HepG2 (cell line): ENCODE data around the gene TTC31. TPM values are rescaled to one million over a fixed set of nuclear protein-coding genes. Genes with fewer than 3 reads are reported as not detected.

Experiments
- CSRNP1 ChIP-seq: sonication (generic); formaldehyde crosslinking; IDR thresholded peaks from 2 replicates; pipeline ENCODE4 v1.8.1; 2023; ENCODE audit warnings: mild to moderate bottlenecking, missing genetic modification reagents
- SKI ChIP-seq: fragments of 450-650 bp; IDR thresholded peaks from one replicate; pipeline ENCODE4 v1.6.1; 2018; ENCODE audit warnings: mild to moderate bottlenecking; ENCODE audit not compliant: partially characterized antibody
- SPEN ChIP-seq: sonication (generic); formaldehyde crosslinking; IDR thresholded peaks from 2 replicates; pipeline ENCODE4 v1.5.1; 2020; ENCODE audit warnings: low read depth, mild to moderate bottlenecking, missing genetic modification reagents
- TFAP4 ChIP-seq: sonication (generic); IDR thresholded peaks from 2 replicates; pipeline ENCODE4 v1.6.1; 2016; ENCODE audit warnings: low read depth, borderline replicate concordance
- UBTF ChIP-seq: sonication (generic); formaldehyde crosslinking; IDR thresholded peaks from 2 replicates; pipeline ENCODE4 v1.4.0; 2020; ENCODE audit warnings: mild to moderate bottlenecking, missing genetic modification reagents
- XBP1 ChIP-seq: sonication (generic); formaldehyde crosslinking; IDR thresholded peaks from 2 replicates; pipeline ENCODE4 v1.5.0; 2020; ENCODE audit warnings: missing genetic modification reagents
- ZNF136 ChIP-seq: sonication (generic); formaldehyde crosslinking; IDR thresholded peaks from 2 replicates; pipeline ENCODE4 v1.8.1; 2022; ENCODE audit warnings: low read depth, mild to moderate bottlenecking, moderate library complexity, missing genetic modification reagents
- ZNF343 ChIP-seq: sonication (generic); formaldehyde crosslinking; IDR thresholded peaks from 2 replicates; pipeline ENCODE4 v1.4.0; 2020; ENCODE audit warnings: mild to moderate bottlenecking, missing genetic modification reagents
- ZNF350 ChIP-seq: sonication (generic); formaldehyde crosslinking; IDR thresholded peaks from 2 replicates; pipeline ENCODE4 v1.4.0; 2020; ENCODE audit warnings: mild to moderate bottlenecking, low read depth, missing genetic modification reagents, borderline replicate concordance
- ZNF598 ChIP-seq: sonication (generic); formaldehyde crosslinking; IDR thresholded peaks from 2 replicates; pipeline ENCODE4 v1.5.1; 2020; ENCODE audit warnings: mild to moderate bottlenecking, missing genetic modification reagents, borderline replicate concordance
- ZNF720 ChIP-seq: sonication (generic); formaldehyde crosslinking; IDR thresholded peaks from 2 replicates; pipeline ENCODE4 v1.4.0; 2020; ENCODE audit warnings: missing genetic modification reagents
- polyA plus RNA-seq, 8 experiments: library from polyadenylated mRNA; depleted of rRNA in 3 of 8; stranded (reverse) in 7 of 8; unstranded in 1 of 8; fragments of >200 nt; fragmentation: Illumina TruSeq in 4 of 8; extraction: Trizol in 4 of 8; gene quantifications; 2 replicates each; pipeline versions ENCODE4 v1.2.1 to v1.2.3, GENCODE V29; 2011 to 2016; ENCODE audit warnings: low read depth in 4 of 8, missing spikeins in 1 of 8, mixed read lengths in 1 of 8; ENCODE audit not compliant: insufficient read depth in 1 of 8
- total RNA-seq, 5 experiments: library from RNA; depleted of rRNA; stranded (reverse); fragments of >200 nt; fragmentation: Illumina TruSeq; extraction: Trizol; gene quantifications; 2 replicates each; pipeline ENCODE4 v1.2.3, GENCODE V29; 2016; ENCODE audit warnings: low read depth in 1 of 5
- TF ChIP-seq, protein P1 (sequence below): sonication (generic); formaldehyde crosslinking; IDR thresholded peaks from 2 replicates; pipeline ENCODE4 v1.5.0; 2020; ENCODE audit warnings: mild to moderate bottlenecking, missing genetic modification reagents, borderline replicate concordance
- TF ChIP-seq, protein P2 (sequence below): sonication (generic); formaldehyde crosslinking; IDR thresholded peaks from 2 replicates; pipeline ENCODE4 v1.4.0; 2020; ENCODE audit warnings: missing genetic modification reagents

The TTC31 gene
- total and polyA plus RNA-seq, 2 of the 13 experiments (the other 11 are each of a cell fraction or from before 2014, with no cell fraction given), result 28.3 to 39.5 TPM

DNA sequence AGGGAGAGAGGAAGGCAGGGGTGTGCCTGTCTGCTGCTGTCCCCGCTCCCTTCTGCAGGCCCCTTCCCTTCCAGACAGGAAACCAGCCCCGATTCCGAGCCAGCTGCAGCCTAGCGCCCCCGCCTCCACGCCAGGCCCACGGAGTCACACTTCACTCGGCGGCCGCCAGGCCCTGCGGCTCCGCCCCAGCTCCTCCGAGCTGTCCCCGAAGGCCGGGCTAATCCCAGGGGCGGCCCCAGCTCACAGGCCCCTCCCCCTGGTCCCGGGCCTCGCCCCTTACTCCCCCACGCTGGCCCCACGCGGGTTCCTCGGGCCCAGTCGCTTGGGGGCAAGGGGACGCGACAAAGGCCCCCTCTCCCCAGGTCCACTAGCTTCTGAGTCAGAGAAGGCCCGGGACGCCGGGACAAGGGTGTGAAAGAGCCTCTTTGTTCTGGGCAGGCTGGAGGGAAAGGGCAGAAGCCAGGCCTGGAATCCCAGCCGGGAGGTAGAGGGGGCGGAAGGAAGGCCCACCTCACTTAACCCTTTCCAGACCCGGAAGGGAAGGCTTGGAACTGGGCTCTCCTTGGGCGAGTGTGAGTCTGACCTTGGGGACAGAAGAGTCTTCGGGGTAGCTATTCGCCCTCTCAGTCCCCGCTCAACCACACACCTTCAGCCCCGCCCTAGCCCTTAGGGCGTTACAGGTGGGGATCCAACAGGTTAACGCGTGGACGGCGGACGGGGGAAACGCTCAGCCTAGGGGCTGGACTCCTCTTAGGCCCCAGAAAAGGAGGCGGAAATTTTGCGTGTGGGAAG is 42.3 kb upstream of the TTC31 start (continued):
- TF ChIP-seq, protein P1, sequence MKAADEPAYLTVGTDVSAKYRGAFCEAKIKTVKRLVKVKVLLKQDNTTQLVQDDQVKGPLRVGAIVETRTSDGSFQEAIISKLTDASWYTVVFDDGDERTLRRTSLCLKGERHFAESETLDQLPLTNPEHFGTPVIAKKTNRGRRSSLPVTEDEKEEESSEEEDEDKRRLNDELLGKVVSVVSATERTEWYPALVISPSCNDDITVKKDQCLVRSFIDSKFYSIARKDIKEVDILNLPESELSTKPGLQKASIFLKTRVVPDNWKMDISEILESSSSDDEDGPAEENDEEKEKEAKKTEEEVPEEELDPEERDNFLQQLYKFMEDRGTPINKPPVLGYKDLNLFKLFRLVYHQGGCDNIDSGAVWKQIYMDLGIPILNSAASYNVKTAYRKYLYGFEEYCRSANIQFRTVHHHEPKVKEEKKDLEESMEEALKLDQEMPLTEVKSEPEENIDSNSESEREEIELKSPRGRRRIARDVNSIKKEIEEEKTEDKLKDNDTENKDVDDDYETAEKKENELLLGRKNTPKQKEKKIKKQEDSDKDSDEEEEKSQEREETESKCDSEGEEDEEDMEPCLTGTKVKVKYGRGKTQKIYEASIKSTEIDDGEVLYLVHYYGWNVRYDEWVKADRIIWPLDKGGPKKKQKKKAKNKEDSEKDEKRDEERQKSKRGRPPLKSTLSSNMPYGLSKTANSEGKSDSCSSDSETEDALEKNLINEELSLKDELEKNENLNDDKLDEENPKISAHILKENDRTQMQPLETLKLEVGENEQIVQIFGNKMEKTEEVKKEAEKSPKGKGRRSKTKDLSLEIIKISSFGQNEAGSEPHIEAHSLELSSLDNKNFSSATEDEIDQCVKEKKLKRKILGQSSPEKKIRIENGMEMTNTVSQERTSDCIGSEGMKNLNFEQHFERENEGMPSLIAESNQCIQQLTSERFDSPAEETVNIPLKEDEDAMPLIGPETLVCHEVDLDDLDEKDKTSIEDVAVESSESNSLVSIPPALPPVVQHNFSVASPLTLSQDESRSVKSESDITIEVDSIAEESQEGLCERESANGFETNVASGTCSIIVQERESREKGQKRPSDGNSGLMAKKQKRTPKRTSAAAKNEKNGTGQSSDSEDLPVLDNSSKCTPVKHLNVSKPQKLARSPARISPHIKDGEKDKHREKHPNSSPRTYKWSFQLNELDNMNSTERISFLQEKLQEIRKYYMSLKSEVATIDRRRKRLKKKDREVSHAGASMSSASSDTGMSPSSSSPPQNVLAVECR, result peak; percentile 85
- TF ChIP-seq UBTF (CRISPR knock-in tag) (peak; percentile 90), SKI (peak; percentile 67), ZNF350 (CRISPR knock-in tag) (peak; percentile 84), ZNF343 (CRISPR knock-in tag) (peak; percentile 24; the same call in 1 of the 2 replicates), ZNF598 (CRISPR knock-in tag) (no peak), SPEN (peak; percentile 88), CSRNP1 (CRISPR knock-in tag) (peak; percentile 97), TFAP4 (peak; percentile 64; the same call in 1 of the 2 replicates), XBP1 (CRISPR knock-in tag) (0 out of 2 replicates have a peak, but pooled peaks have one; percentile 35), ZNF136 (CRISPR knock-in tag) (no peak; the same call in 1 of the 2 replicates), ZNF720 (CRISPR knock-in tag) (no peak)
- TF ChIP-seq, protein P2, sequence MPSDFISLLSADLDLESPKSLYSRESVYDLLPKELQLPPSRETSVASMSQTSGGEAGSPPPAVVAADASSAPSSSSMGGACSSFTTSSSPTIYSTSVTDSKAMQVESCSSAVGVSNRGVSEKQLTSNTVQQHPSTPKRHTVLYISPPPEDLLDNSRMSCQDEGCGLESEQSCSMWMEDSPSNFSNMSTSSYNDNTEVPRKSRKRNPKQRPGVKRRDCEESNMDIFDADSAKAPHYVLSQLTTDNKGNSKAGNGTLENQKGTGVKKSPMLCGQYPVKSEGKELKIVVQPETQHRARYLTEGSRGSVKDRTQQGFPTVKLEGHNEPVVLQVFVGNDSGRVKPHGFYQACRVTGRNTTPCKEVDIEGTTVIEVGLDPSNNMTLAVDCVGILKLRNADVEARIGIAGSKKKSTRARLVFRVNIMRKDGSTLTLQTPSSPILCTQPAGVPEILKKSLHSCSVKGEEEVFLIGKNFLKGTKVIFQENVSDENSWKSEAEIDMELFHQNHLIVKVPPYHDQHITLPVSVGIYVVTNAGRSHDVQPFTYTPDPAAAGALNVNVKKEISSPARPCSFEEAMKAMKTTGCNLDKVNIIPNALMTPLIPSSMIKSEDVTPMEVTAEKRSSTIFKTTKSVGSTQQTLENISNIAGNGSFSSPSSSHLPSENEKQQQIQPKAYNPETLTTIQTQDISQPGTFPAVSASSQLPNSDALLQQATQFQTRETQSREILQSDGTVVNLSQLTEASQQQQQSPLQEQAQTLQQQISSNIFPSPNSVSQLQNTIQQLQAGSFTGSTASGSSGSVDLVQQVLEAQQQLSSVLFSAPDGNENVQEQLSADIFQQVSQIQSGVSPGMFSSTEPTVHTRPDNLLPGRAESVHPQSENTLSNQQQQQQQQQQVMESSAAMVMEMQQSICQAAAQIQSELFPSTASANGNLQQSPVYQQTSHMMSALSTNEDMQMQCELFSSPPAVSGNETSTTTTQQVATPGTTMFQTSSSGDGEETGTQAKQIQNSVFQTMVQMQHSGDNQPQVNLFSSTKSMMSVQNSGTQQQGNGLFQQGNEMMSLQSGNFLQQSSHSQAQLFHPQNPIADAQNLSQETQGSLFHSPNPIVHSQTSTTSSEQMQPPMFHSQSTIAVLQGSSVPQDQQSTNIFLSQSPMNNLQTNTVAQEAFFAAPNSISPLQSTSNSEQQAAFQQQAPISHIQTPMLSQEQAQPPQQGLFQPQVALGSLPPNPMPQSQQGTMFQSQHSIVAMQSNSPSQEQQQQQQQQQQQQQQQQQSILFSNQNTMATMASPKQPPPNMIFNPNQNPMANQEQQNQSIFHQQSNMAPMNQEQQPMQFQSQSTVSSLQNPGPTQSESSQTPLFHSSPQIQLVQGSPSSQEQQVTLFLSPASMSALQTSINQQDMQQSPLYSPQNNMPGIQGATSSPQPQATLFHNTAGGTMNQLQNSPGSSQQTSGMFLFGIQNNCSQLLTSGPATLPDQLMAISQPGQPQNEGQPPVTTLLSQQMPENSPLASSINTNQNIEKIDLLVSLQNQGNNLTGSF (CRISPR knock-in tag), result peak; percentile 60; the same call in 1 of the 2 replicates
